WI38 (cell line): ENCODE data around the gene NPHP4.

Experiments used
- H3K4me3 ChIP-seq: 2 replicates; pipeline ENCODE4 v1.5.1; 2011; ENCODE audit warnings: low read depth, mild to moderate bottlenecking, control low read depth, low read length
- TF ChIP-seq, protein P1 (sequence below): IDR thresholded peaks from 2 replicates; pipeline ENCODE4 v1.5.1; 2012; ENCODE audit warnings: low read depth, mild to moderate bottlenecking, control low read depth, low read length

NPHP4 gene

DNA sequence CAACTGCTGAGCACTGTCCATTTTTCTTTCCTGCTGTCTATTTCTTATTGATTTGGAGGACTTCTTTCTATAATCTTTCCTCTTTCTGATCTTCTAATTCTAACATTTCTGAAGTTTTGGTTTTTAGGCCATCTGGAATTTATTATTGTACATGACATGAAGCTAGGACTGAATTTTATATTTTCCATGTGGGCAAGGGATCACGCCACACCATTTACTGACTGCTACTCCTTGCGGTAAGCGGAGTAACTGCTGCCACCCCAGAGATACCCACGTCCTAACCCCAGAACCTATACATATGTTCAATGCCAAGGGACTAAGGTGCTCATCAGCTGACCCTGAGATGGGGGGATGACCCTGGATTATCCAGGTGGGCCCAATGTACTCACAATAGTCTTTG, 70.6 kb downstream of the NPHP4 start:
- TF ChIP-seq, protein P1, sequence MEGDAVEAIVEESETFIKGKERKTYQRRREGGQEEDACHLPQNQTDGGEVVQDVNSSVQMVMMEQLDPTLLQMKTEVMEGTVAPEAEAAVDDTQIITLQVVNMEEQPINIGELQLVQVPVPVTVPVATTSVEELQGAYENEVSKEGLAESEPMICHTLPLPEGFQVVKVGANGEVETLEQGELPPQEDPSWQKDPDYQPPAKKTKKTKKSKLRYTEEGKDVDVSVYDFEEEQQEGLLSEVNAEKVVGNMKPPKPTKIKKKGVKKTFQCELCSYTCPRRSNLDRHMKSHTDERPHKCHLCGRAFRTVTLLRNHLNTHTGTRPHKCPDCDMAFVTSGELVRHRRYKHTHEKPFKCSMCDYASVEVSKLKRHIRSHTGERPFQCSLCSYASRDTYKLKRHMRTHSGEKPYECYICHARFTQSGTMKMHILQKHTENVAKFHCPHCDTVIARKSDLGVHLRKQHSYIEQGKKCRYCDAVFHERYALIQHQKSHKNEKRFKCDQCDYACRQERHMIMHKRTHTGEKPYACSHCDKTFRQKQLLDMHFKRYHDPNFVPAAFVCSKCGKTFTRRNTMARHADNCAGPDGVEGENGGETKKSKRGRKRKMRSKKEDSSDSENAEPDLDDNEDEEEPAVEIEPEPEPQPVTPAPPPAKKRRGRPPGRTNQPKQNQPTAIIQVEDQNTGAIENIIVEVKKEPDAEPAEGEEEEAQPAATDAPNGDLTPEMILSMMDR = no peak
- no peak overlapping the region for H3K4me3 ChIP-seq

DNA sequence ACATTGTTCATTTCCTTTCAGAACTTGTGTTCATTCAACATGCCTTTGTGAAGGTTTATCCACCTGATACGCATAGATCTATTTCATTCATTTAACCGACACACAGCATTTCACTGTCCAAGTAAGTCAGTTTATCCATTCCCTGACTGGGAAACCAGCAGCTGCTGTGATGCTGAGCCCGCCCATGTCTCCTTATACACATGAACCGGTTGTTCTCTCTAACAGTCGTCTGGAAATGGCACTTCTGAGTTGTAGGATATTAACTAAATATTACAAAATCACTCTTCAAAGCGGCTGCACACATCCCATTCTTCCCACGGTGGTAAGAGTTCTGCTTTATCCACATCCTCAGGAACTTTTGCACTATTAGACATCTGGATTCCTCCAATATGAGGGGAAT, 71.1 kb downstream of the NPHP4 start:
- no peak overlapping the region for H3K4me3 ChIP-seq
- TF ChIP-seq, protein P1 = no peak

DNA sequence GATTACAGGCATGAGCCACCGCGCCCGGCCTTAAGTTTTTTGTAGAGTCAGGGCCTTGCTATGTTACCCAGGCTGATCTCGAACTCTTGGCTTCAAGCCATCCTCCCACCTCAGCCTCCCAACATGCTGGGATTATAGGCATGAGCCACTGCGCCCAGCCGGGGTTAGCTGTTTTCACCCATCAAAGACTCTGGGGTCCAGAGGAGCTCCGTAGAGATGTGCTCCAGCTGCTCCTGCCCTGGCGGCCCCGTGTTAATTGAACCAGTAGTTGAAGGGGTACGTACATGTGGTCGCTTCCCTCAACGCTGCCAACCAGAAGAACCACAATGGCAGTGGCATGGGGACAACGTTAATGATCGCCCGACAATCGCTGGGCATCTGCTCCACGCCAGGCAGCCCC, 72.0 kb downstream of the NPHP4 start:
- TF ChIP-seq, protein P1 = no peak
- H3K4me3 ChIP-seq = no peak overlapping the region

DNA sequence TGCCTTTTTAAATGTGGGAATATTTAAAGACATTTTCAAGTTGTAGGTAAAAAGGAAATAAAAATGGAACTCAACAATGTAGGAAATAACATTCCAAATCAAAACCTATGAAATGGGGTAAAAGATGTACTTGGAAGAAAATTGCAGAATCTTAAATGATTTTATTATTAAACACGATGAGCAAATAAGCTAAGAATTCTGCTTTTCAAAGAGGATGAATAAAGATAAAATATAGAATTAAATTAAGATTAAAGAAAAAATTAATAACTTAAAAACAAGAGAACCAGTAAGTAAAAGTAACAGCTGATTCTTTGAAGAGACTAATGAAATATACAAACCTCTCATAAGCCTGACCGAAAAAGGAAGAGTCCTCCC, 74.0 kb downstream of the NPHP4 start:
- H3K4me3 ChIP-seq = no peak overlapping the region
- TF ChIP-seq, protein P1 = no peak

DNA sequence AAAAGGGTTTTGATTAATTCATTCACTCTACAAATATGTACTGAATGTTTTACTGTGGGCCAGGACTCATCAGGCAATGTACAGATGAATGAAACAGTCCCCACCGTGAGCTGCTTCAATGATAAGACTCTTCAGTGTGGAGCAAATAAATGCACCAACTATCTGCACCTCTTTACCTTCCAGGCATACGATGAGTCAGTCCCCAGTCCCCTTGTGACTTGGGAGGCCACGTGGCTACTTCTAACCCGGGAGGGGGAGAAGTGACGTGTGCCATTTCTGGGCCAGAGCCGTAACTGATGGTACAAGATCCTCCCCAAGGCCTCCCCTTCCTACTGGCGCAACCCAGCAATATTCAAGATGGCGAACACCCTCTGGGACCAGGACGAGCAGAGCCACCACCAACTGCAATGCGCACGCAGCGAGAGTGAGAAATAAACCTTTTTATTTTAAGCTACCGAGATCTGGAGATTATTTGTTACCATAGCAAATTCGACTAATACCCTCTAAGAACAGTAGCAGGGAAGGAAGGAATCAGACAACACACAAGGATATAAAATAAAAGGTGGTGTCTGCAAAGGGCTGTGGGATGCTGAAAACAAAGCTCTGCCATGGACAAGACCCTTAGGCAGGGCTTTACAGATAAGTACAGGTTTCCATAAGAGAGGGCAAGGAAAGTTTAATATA, 74.5 kb downstream of the NPHP4 start:
- TF ChIP-seq, protein P1 = no peak
- H3K4me3 ChIP-seq = no peak overlapping the region

DNA sequence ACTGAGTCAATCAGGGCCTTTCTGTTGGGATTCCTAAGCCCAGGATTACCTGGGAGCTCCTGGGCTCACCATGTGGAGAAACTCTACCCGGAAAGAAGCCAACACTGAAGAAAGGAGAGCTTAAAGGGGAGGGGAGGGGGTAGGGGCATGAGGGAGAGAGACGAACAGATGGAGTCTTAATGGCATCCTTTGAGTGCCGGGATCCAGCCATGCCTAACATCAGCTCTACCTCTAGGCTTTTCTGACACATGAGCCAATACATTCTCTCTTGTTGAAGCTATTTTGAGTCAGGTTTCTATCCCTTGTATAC, 75.0 kb downstream of the NPHP4 start:
- TF ChIP-seq, protein P1 = no peak
- no peak overlapping the region for H3K4me3 ChIP-seq

DNA sequence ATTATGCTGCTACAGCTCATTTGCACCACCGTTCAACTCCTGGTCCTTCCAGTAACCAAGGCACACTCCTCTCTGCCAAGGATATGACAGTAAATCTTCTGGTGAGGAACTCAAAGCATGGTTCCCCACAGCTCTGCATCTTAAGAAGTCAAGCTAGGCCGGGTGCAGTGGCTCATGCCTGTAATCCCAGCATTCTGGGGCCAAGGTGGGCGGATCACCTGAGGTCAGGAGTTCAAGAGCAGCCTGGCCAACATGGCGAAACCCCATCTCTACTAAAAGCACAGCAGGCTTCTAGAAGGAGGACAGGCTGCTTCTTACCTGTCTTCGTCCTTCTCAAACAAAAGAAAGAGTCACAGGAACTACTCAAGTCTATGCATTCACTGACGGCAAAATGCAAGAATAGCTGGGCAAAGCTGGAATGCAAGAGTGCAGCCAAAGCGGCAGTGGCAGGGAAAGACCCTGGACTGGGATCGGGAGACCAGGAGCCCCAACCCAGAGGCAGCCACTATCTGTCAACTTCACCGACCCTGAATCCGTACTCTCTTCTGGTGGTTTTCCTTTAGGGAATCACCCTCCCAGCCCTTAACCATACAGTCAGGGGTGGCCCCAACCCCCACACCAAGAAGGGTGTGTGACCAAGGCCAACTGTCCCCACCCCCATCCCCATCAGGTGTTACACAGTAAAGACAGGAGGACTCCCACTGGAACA, 75.5 kb downstream of the NPHP4 start:
- no peak overlapping the region for H3K4me3 ChIP-seq
- TF ChIP-seq, protein P1 = no peak
